Measurements from ENCODE around the gene XYLT2. TPM values are rescaled to one million over a fixed set of nuclear protein-coding genes. Genes with fewer than 3 reads are reported as not detected.

The XYLT2 gene
- total and polyA plus RNA-seq, 2 experiments from 2014 or later: 18.3 to 26.8 TPM

- Histone ChIP-seq H3K36me3 (replicated peaks; ENCODE audit: insufficient read depth, low read depth) (no peaks in the 10 kb centered on the region), H3K4me3 (no peak overlapping the region), H3K79me2 (peaks cover 31% of the 10 kb centered on the region), H3K4me1 (ENCODE audit: insufficient read depth) (peaks cover 4% of the 10 kb centered on the region), H3K4me2 (no peak overlapping the region), H3K27me3 (no peaks in the 10 kb centered on the region), H2AFZ (no peak overlapping the region), H3K9me3 (ENCODE audit: low read depth) (no peaks in the 10 kb centered on the region), H3K27ac (no peak overlapping the region), H3K9me2 (replicated peaks; ENCODE audit: insufficient read depth) (no peaks in the 10 kb centered on the region), H4K20me1 (ENCODE audit: insufficient read depth, poor library complexity, severe bottlenecking) (no peaks in the 10 kb centered on the region)
- WGBS (ENCODE audit: low lambda C conversion rate, missing lambda C conversion rate): 98% methylated on average over 5 of the region's 5 CpGs
- DNase-seq (ENCODE audit: low spot score): no peak
- TF ChIP-seq EZH2phosphoT487 (IDR thresholded peaks at IDR 0.05; ENCODE audit: low read depth, severe bottlenecking, unreplicated experiment) (no peak), EZH2 (IDR thresholded peaks at IDR 0.05; ENCODE audit: borderline replicate concordance) (no peak)
- TF ChIP-seq, protein P1, sequence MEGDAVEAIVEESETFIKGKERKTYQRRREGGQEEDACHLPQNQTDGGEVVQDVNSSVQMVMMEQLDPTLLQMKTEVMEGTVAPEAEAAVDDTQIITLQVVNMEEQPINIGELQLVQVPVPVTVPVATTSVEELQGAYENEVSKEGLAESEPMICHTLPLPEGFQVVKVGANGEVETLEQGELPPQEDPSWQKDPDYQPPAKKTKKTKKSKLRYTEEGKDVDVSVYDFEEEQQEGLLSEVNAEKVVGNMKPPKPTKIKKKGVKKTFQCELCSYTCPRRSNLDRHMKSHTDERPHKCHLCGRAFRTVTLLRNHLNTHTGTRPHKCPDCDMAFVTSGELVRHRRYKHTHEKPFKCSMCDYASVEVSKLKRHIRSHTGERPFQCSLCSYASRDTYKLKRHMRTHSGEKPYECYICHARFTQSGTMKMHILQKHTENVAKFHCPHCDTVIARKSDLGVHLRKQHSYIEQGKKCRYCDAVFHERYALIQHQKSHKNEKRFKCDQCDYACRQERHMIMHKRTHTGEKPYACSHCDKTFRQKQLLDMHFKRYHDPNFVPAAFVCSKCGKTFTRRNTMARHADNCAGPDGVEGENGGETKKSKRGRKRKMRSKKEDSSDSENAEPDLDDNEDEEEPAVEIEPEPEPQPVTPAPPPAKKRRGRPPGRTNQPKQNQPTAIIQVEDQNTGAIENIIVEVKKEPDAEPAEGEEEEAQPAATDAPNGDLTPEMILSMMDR (IDR thresholded peaks at IDR 0.05; ENCODE audit: poor library complexity): no peak
Measured at GRCh38 chr17:50370052-50370451, 24.1 kb downstream of the XYLT2 start.

DNA sequence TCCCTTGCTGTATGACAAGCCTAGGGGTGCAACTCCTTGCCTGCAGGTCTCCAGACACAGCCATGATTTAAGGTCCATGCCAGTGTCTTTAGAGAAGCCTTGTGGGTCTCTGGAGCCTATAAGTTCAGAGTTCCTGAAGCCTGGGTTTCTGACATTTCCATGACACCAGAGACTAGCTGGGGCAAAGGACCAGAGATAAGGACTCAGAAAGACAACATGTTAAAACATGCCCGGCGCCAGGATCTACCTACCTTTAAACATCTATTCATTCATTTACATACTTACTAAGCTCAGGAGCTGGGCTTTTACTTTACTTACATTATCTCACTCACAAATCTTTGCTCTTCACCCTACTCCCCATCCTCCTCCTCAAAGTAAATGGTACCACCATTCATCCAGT, 25.6 kb downstream of the XYLT2 start:
- H3K36me3 ChIP-seq (replicated peaks; ENCODE audit: insufficient read depth, low read depth): no peaks in the 10 kb centered on the region
- H3K9me3 ChIP-seq (ENCODE audit: low read depth): no peaks in the 10 kb centered on the region
- H3K9me2 ChIP-seq (replicated peaks; ENCODE audit: insufficient read depth): no peaks in the 10 kb centered on the region
- H3K4me3 ChIP-seq: no peak overlapping the region
- WGBS (ENCODE audit: low lambda C conversion rate, missing lambda C conversion rate): 98% methylated on average over 2 of the region's 2 CpGs
- TF ChIP-seq EZH2 (IDR thresholded peaks at IDR 0.05; ENCODE audit: borderline replicate concordance) (no peak), EZH2phosphoT487 (IDR thresholded peaks at IDR 0.05; ENCODE audit: low read depth, severe bottlenecking, unreplicated experiment) (no peak)
- TF ChIP-seq, protein P1 (IDR thresholded peaks at IDR 0.05; ENCODE audit: poor library complexity): no peak
- peaks cover 31% of the 10 kb centered on the region for H3K79me2 ChIP-seq
- peak overlapping the region; percentile 97 for H3K27ac ChIP-seq
- H4K20me1 ChIP-seq (ENCODE audit: insufficient read depth, poor library complexity, severe bottlenecking): no peaks in the 10 kb centered on the region
- no peaks in the 10 kb centered on the region for H3K27me3 ChIP-seq
- no peak overlapping the region for H2AFZ ChIP-seq
- DNase-seq (ENCODE audit: low spot score): no peak
- peak overlapping the region; percentile 86 for H3K4me2 ChIP-seq
- H3K4me1 ChIP-seq (ENCODE audit: insufficient read depth): peaks cover 4% of the 10 kb centered on the region

- DNase-seq (ENCODE audit: low spot score): no peak
- 35% methylated on average over 14 of the region's 14 CpGs for WGBS (ENCODE audit: low lambda C conversion rate, missing lambda C conversion rate)
- H2AFZ ChIP-seq: peak overlapping the region; percentile 65
Measured at GRCh38 chr17:50372222-50372757, 26.4 kb downstream of the XYLT2 start.

More at GRCh38 chr17:50372222-50372757, 26.4 kb downstream of the XYLT2 start:
- Histone ChIP-seq H4K20me1 (ENCODE audit: insufficient read depth, poor library complexity, severe bottlenecking) (no peaks in the 10 kb centered on the region), H3K9me3 (ENCODE audit: low read depth) (no peaks in the 10 kb centered on the region), H3K9me2 (replicated peaks; ENCODE audit: insufficient read depth) (no peaks in the 10 kb centered on the region), H3K36me3 (replicated peaks; ENCODE audit: insufficient read depth, low read depth) (no peaks in the 10 kb centered on the region), H3K4me2 (peak overlapping the region; percentile 86), H3K4me3 (peak overlapping the region; percentile 85), H3K27ac (peak overlapping the region; percentile 97), H3K79me2 (peaks cover 31% of the 10 kb centered on the region), H3K4me1 (ENCODE audit: insufficient read depth) (peaks cover 4% of the 10 kb centered on the region), H3K27me3 (no peaks in the 10 kb centered on the region)
- TF ChIP-seq EZH2phosphoT487 (IDR thresholded peaks at IDR 0.05; ENCODE audit: low read depth, severe bottlenecking, unreplicated experiment): no peak
- no peak for TF ChIP-seq EZH2 (IDR thresholded peaks at IDR 0.05; ENCODE audit: borderline replicate concordance)
- TF ChIP-seq, protein P1 (IDR thresholded peaks at IDR 0.05; ENCODE audit: poor library complexity): no peak
